Right cardiac atrium (tissue), 5 donors: Measurements from ENCODE around the gene CEL. TPM values are rescaled to one million over a fixed set of nuclear protein-coding genes. Genes with fewer than 3 reads are reported as not detected.
A peak's percentile ranks its signal among the peaks of the same experiment; 100 is the strongest.
"Not testable (repeated sequence)": the region's sequence is repeated elsewhere in the genome, so short reads cannot be mapped to it uniquely, and the experiment has no call there.

ENCODE experiments used
- ATAC-seq, 2 donors: fragments of 200-7000 bp; cut with Tn5 transposase; one replicate each; pipeline versions ENCODE4 v1.8.0 to v1.9.1; 2020; ENCODE audit warnings: moderate library complexity in 2 of 2, mild to moderate bottlenecking in 1 of 2
- DNase-seq, 3 donors: peaks; one replicate each; pipeline ENCODE4 v3.0.0-alpha.2; 2020
- H3K27ac ChIP-seq: one replicate; pipeline ENCODE4 v1.5.1; 2013; ENCODE audit warnings: mild to moderate bottlenecking, low read length, control low read depth, moderate library complexity
- H3K27me3 ChIP-seq: one replicate; pipeline ENCODE4 v1.6.1; 2013; ENCODE audit not compliant: control insufficient read depth, insufficient read depth
- H3K4me1 ChIP-seq: one replicate; pipeline ENCODE4 v1.6.1; 2013; ENCODE audit warnings: low read length; ENCODE audit not compliant: control insufficient read depth, insufficient read depth
- H3K4me3 ChIP-seq: one replicate; pipeline ENCODE4 v1.5.1; 2013; ENCODE audit warnings: low read length, control low read depth
- H3K9me3 ChIP-seq: one replicate; pipeline ENCODE4 v1.6.1; 2013; ENCODE audit warnings: low read length; ENCODE audit not compliant: control insufficient read depth
- WGBS: extraction: QIAGEN DNeasy Blood & Tissue Kit; methylation state at CpG from one replicate; pipeline ENCODE4 v1.1.7; 2013; 5-methylcytosine and 5-hydroxymethylcytosine counted together
- intact Hi-C, 4 donors: fragments of 100-400 bp; cut with DNase I; formaldehyde crosslinking; loops; one replicate each; pipeline versions ENCODE4 v1.11.0 to v1.14.0; 2022 to 2023
- polyA plus RNA-seq: library from polyadenylated mRNA; stranded (reverse); fragments of 200-250 nt; gene quantifications from one replicate; pipeline ENCODE4 v1.2.3, GENCODE V29; 2013
- total RNA-seq, 4 donors: library from RNA; stranded (reverse); fragmentation: NEBNext Ultra II Directional; extraction: Animal tissue kit (Norgen Biotek cat#: 25700); gene quantifications; one replicate each; pipeline ENCODE4 v1.2.1, GENCODE V29; 2021
- donor health status: healthy with polysubstance abuse.
- donor health status: DM: no; HTN: yes; CAD: no.
- donor health status: DM: no; HTN: no; CAD: no.
- donor health status: DM: no; HTN: yes; CAD: no; lungs with severe emphysema.
- donor health status: DM: yes; HTN: yes; CAD: no.

CEL gene
- total and polyA plus RNA-seq, 5 donors = 2.8 to 9.7 (median 4.0) TPM

GRCh38 chr9:133035669-133036068 is 26.1 kb upstream of the CEL start:
- intact Hi-C loops = loop anchor here in 2 of 4 donors (5.0 kb wide), 1 partner anchor 112 kb away; no protein-coding TSS in a partner anchor
- Histone ChIP-seq H3K27me3 (no peaks in the 10 kb centered on the region), H3K27ac (no peak overlapping the region), H3K4me3 (no peak overlapping the region), H3K9me3 (no peaks in the 10 kb centered on the region), H3K4me1 (peaks cover 3% of the 10 kb centered on the region)
- DNase-seq = no peak
- no peak for ATAC-seq
- 88% methylated on average over 6 of the region's 6 CpGs for WGBS

GRCh38 chr9:133037775-133038515 is 23.8 kb upstream of the CEL start:
- Histone ChIP-seq H3K27ac (no peak overlapping the region), H3K9me3 (no peaks in the 10 kb centered on the region), H3K27me3 (no peaks in the 10 kb centered on the region), H3K4me1 (no peaks in the 10 kb centered on the region), H3K4me3 (no peak overlapping the region)
- WGBS = 91% methylated on average over 25 of the region's 25 CpGs
- intact Hi-C loops = loop anchor here in 2 of 4 donors (5.0 kb wide), 1 partner anchor 109 kb away; no protein-coding TSS in a partner anchor
- no peak for ATAC-seq
- DNase-seq = no peak

- not testable (repeated sequence) for H3K27ac ChIP-seq, H3K9me3 ChIP-seq, H3K4me3 ChIP-seq, H3K27me3 ChIP-seq, ATAC-seq, H3K4me1 ChIP-seq
- intact Hi-C loops = loop anchor here in 1 of 4 donors (5.0 kb wide), 1 partner anchor 106 kb away; no protein-coding TSS in a partner anchor
- 86% methylated on average over 12 of the region's 12 CpGs for WGBS
- DNase-seq = peak; percentile 63 to 80 (median 76)
Observed at GRCh38 chr9:133040892-133041479, 20.8 kb upstream of the CEL start.

GRCh38 chr9:133041958-133042357 is 19.8 kb upstream of the CEL start:
- intact Hi-C loops = loop anchor here in 1 of 4 donors (5.0 kb wide), 1 partner anchor 105 kb away; no protein-coding TSS in a partner anchor
- 92% methylated on average over 9 of the region's 9 CpGs for WGBS
- DNase-seq = no peak
- Histone ChIP-seq H3K27ac (no peak overlapping the region), H3K27me3 (no peaks in the 10 kb centered on the region), H3K4me3 (no peak overlapping the region), H3K9me3 (no peaks in the 10 kb centered on the region), H3K4me1 (no peaks in the 10 kb centered on the region)
- no peak for ATAC-seq

GRCh38 chr9:133042676-133043075 is 19.1 kb upstream of the CEL start:
- DNase-seq = no peak
- no peak for ATAC-seq
- H3K27ac ChIP-seq = no peak overlapping the region
- no peaks in the 10 kb centered on the region for H3K9me3 ChIP-seq
- H3K27me3 ChIP-seq = no peaks in the 10 kb centered on the region
- 86% methylated on average over 8 of the region's 8 CpGs for whole genome bisulfite sequencing
- H3K4me3 ChIP-seq = no peak overlapping the region
- intact Hi-C loops = loop anchor here in 1 of 4 donors (5.0 kb wide), 1 partner anchor 105 kb away; no protein-coding TSS in a partner anchor
- no peaks in the 10 kb centered on the region for H3K4me1 ChIP-seq

- WGBS = 96% methylated on average over 16 of the region's 16 CpGs
- no peaks in the 10 kb centered on the region for H3K4me1 ChIP-seq
- H3K27me3 ChIP-seq = no peaks in the 10 kb centered on the region
- no peak overlapping the region for H3K4me3 ChIP-seq
- no peaks in the 10 kb centered on the region for H3K9me3 ChIP-seq
- intact Hi-C loops = loop anchor here in 1 of 4 donors (5.0 kb wide), 1 partner anchor 104 kb away; no protein-coding TSS in a partner anchor
- H3K27ac ChIP-seq = no peak overlapping the region
- DNase-seq (peak in 1 of 3 donors; percentile 29), ATAC-seq (no peak)
Observed at GRCh38 chr9:133043449-133044035, 18.2 kb upstream of the CEL start.

- ATAC-seq = no peak
- Histone ChIP-seq H3K9me3 (no peaks in the 10 kb centered on the region), H3K4me1 (no peaks in the 10 kb centered on the region), H3K27ac (no peak overlapping the region), H3K27me3 (no peaks in the 10 kb centered on the region), H3K4me3 (no peak overlapping the region)
- WGBS = 90% methylated on average over 6 of the region's 6 CpGs
- intact Hi-C loops = loop anchor here in 1 of 4 donors (5.0 kb wide), 1 partner anchor 103 kb away; no protein-coding TSS in a partner anchor
- DNase-seq = no peak
Observed at GRCh38 chr9:133044125-133044524, 17.7 kb upstream of the CEL start.

GRCh38 chr9:133044661-133045060 is 17.1 kb upstream of the CEL start:
- no peaks in the 10 kb centered on the region for H3K9me3 ChIP-seq
- H3K27me3 ChIP-seq = no peaks in the 10 kb centered on the region
- DNase-seq (no peak), ATAC-seq (no peak)
- no peak overlapping the region for H3K4me3 ChIP-seq
- intact Hi-C loops = loop anchor here in 1 of 4 donors (5.0 kb wide), 1 partner anchor 103 kb away; no protein-coding TSS in a partner anchor
- H3K4me1 ChIP-seq = no peaks in the 10 kb centered on the region
- no peak overlapping the region for H3K27ac ChIP-seq
- WGBS = 92% methylated on average over 11 of the region's 11 CpGs

GRCh38 chr9:133045132-133045531 is 16.6 kb upstream of the CEL start:
- no peak for DNase-seq

GRCh38 chr9:133046196-133046899 is 15.4 kb upstream of the CEL start:
- intact Hi-C loops = no loop called here
- 97% methylated on average over 9 of the region's 9 CpGs for WGBS
- no peak for ATAC-seq
- Histone ChIP-seq H3K4me3 (no peak overlapping the region), H3K27me3 (no peaks in the 10 kb centered on the region), H3K9me3 (no peaks in the 10 kb centered on the region), H3K27ac (no peak overlapping the region), H3K4me1 (no peaks in the 10 kb centered on the region)
- DNase-seq = no peak

More at GRCh38 chr9:133045132-133045531, 16.6 kb upstream of the CEL start:
- 92% methylated on average over 15 of the region's 15 CpGs for WGBS
- no peak overlapping the region for H3K4me3 ChIP-seq
- no peaks in the 10 kb centered on the region for H3K9me3 ChIP-seq
- H3K27ac ChIP-seq = no peak overlapping the region
- H3K27me3 ChIP-seq = no peaks in the 10 kb centered on the region
- intact Hi-C loops = no loop called here
- ATAC-seq = no peak
- H3K4me1 ChIP-seq = no peaks in the 10 kb centered on the region
